GM18907 (cell line): ENCODE measurements around the gene TBC1D5.
"Not testable (repeated sequence)": the region's sequence is repeated elsewhere in the genome, so short reads cannot be mapped to it uniquely, and the experiment has no call there.

Experiments
- ATAC-seq: cut with Tn5 transposase; IDR thresholded peaks from one replicate; pipeline ENCODE4 v1.9.1; 2021; ENCODE audit warnings: mild to moderate bottlenecking, moderate library complexity; ENCODE audit not compliant: unreplicated experiment

The TBC1D5 gene

DNA sequence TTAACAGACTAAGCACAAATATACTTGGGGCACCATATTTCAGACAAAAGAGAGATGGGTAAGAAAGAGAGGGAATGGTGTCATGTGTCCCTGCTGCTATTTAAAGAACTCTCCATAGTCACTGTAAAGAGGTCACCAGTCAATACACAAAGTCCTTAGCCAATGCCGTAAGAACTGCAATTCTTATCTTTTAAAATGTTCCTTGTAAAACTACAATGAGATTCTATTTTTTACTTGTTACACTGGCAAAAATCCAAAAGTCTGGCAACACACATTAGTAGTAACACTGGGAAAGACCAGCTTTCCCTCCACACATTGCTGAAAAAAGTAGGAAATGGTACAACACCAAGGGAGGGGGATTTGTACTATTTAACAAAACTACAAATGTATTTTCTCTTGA is 189.4 kb downstream of the TBC1D5 start:
- no peak for ATAC-seq

- ATAC-seq = no peak
Measured at GRCh38 chr3:17552351-17552750, 190.1 kb downstream of the TBC1D5 start.

- no peak for ATAC-seq
Measured at GRCh38 chr3:17551895-17552294, 190.5 kb downstream of the TBC1D5 start.

GRCh38 chr3:17551333-17551732 is 191.1 kb downstream of the TBC1D5 start:
- no peak for ATAC-seq

- no peak for ATAC-seq
Measured at GRCh38 chr3:17550624-17551023, 191.8 kb downstream of the TBC1D5 start.

DNA sequence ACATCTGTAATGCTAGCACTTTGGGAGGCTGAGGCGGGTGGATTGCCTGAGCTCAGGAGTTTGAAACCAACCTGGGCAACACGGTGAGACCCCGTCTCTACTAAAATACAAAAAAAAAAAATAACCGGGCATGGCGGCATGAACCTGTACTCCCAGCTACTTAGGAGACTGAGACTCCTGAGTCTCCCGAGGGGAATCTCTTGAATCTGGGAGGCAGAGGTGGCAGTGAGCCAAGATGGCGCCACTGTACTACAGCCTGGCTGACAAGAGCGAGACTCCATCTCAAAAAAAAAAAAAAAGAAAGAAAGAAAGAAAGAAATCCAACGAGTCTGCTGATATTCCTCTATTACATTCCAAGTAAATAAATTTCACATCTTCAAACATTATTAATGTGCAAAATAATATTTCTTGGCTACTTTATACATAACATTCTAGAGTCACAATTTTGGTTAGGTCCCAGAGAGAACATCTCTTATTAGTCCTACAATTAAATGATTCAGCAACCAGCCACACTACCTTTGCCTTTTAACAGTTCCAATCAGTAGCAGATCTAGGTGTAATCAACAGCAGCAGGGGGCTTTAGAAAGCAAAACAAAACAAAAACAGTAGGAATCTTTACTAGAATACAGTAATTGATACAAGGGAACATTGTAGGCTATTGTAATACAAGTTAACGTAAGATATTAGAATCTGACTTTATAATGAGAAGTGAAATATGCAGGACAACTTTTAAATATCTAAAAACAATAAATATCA is 195.8 kb downstream of the TBC1D5 start:
- no peak for ATAC-seq

DNA sequence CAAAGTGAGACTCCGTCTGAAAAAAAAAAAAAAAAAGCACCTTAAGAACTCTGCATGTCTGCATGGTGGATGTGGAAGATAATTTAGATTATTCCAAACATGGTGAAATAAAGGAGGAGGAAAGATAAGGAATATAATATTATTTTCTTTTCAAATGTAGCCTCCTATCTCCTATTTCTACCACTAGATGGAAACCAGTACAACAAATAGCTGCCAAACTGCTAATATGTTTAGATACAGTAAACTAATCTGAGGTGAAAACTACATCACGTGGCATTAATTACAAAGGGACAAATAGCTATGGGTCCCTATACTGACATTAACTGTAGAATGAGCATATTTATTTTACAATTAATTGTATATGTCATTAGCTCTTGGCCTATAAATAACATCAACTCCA is 197.8 kb downstream of the TBC1D5 start:
- ATAC-seq = no peak

DNA sequence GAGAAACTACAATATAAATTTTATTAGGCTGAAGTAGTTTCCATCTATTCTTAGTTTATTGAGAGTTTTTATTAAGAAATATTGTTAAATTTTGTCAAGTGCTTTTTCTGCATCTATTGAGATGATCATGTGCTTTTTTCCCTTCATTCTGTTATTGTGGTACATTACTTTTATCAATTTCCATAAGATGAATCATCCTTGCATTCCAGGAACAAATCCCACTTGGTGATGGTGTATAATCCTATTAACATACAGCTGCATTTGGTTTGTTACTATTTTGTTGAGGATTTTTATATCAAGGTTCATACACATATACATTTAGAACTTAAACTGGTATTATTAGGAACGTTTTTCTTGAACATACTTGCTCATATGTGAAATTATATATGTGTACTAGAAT is 199.8 kb downstream of the TBC1D5 start:
- no peak for ATAC-seq

- ATAC-seq = no peak
Measured at GRCh38 chr3:17539436-17539835, 203.0 kb downstream of the TBC1D5 start.

GRCh38 chr3:17535274-17535673 is 207.2 kb downstream of the TBC1D5 start:
- no peak for ATAC-seq

DNA sequence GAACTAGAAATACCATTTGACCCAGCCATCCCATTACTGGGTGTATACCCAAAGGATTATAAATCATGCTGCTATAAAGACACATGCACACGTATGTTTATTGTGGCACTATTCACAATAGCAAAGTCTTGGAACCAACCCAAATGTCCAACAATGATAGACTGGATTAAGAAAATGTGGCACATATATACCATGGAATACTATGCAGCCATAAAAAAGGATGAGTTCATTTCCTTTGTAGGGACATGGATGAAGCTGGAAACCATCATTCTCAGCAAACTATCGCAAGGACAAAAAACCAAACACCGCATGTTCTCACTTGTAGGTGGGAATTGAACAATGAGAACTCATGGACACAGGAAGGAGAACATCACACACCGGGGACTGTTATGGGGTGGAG is 210.0 kb downstream of the TBC1D5 start:
- not testable (repeated sequence) for ATAC-seq

GRCh38 chr3:17529677-17530076 is 212.8 kb downstream of the TBC1D5 start:
- ATAC-seq = no peak

DNA sequence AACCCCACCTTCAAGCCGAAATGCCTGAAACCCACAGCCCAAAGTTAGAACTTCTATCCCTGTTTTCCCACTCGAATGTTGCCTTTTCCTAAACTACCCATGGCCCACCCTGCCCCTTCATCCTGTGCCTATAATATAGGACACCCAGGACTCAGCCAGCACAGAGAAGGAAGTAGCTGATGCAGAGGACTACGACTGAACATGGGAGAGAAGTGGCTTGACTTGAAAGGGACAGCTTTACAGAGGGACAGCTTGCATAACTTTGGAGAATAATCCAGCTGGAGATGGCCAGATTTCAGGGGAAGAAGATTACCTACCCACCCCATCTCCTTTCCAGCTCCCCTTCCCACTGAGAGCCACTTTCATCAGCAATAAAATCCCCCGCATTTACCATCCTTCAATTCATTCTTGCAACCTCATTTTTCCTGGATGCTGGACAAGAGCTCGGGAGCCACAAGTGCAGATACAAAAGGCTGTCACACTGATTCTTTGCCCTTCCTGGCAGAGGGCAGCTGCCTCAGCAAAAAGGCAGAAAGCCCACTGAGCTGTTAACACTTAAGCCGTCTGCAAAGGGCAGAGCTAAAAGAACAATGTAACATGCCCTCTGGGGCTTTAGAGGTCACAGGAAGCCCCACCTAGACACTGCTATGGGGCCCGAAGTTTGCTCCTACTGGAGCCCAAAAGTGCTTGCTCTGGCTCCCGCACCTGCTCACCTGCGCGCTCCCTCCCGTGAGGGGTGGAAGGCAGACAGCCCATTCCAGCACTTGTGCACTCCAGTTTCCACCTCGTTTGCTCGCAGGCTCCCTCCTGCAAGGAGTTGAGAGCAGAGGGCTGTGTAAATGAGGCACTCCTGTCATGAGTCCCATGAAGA is 224.0 kb downstream of the TBC1D5 start:
- no peak for ATAC-seq

- no peak for ATAC-seq
Measured at GRCh38 chr3:17515445-17516234, 226.8 kb downstream of the TBC1D5 start.

DNA sequence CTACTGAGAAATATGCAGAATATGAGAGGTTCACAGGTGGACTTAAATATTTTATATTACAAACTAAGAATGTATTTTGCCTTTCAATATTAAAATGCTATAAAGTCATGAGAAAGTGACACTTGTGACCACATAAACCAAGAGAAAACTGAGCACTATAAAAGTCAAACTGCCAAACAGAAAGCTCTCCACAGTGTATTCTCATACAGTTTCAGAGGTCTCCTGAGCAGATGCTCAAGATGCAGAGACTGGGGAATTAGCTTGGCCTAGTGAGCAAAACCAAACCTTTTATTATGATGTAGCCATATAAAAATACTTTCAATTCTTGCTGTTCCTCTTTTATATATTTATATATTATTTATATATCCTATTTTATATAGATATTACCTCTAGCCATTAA is 227.8 kb downstream of the TBC1D5 start:
- no peak for ATAC-seq

DNA sequence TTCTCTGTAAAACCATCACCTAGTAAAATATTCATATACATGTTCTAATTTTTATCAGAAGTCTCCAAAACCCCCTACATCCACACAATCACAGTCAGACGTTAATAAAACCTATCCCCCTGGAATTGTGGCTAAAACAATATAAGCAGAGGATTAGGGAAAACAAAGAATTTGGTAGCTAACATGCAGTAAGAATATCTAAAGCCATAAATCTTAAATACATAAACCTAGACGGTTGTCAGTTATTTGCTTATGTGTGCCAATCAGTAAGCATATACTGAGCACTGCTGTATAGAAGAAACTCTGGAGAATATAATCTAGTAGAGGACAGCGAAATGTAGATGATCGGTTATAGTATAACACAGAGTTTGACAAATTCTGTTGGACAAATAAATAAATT is 232.2 kb downstream of the TBC1D5 start:
- no peak for ATAC-seq

DNA sequence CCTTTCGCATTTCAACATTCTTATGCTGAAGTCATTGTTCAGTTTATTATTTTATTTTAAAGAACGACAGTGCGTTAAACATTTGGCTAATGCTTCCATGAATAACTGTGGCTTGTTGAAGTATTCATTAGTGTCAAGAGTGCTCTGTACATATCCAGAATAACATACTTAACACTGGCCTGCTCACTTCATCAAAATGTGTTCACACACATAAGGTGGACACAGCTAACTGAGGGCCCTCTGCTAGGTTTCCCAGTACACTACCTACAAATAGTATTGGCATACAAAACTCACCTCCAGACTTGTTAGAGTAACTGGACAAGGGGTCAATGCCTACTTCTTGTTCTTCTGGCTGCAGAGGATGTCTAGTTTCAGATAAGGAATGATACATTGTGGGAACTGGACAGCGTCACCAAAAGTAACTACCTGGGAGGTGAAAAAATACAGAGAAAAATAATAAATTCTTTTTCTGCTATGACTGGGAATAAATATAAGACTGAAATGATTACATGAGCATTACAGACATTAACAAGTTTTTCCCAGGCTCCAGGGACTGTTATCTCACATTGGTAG is 234.2 kb downstream of the TBC1D5 start:
- no peak for ATAC-seq

DNA sequence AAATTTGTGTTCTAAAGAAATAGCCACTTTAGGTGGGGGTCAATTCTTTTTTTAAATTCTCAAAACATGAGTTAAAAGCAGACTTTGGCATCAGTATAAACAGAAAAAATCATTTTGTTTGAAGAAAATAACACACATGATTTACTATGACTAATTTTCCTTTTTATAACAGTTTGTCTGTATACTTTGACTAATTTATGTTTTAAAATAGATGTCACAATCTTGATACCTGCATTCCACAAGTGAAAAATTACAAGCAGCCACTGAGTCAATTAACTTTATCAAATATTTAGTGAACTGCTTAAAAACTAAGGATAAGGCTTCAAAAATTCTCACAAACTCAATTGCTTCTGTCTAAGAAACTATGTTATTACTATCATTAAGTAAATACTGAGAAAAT is 235.0 kb downstream of the TBC1D5 start:
- no peak for ATAC-seq

DNA sequence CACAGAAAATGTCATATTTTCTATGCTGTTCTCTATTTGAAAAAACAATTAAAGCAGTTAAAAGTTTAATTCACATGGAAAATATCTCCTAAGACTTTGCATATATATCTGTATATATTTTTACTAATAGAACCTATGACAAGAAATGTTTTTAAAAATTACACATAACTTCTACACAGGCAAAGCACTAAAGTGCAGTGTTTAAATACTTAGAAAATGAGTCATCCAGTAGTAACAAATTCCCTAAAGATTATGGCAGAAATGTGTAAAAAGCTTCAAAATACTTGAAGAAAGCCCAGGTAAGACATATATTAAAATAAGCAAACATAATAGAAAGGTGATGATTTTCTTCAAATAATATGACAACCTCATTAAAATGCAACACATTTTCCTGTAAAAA is 236.6 kb downstream of the TBC1D5 start:
- no peak for ATAC-seq

DNA sequence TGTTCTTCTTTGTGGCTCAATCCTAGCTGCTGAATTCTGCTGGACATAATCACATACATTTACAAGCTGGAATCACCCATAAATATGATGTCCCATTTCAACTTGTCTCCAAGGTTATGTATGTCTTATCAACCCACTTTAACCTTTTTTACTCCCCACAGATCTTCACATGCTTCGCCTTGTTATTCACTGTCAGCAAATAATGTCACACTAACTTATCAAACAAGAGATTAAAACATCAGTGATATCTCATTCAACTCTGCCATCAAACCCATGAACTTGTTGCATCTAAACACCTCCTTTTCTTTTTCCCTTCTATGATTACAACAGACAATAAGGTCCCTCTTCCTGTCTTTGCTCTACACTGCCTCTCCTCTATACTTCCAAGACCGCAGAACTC is 240.7 kb downstream of the TBC1D5 start:
- no peak for ATAC-seq

DNA sequence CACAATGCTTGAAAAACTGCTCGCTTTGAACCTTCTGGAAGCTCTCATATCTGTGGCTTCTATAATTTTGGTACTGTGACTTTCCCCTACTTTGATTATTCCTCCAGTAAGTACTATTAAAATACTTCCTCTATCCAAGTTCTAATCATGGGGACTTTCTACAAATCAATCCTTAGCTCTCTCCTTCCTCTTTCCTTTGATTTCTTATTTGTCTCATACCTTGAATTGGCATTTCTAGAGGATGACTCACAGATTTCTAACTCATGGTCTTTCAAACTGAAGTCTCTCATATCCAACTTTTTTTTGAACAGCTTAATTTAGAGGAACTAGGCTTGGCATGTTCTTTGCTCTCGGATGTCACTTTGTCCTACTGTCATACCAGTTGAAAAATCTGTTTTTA is 241.8 kb downstream of the TBC1D5 start:
- no peak for ATAC-seq
